Measurements from ENCODE around the gene DCDC1. TPM values are rescaled to one million over a fixed set of nuclear protein-coding genes. Genes with fewer than 3 reads are reported as not detected.

DCDC1 gene
- polyA plus RNA-seq, 3 donors = 0.03 TPM; not detected in 2

GRCh38 chr11:31375879-31376278 lies 6.3 kb upstream of the DCDC1 start:
- Mint-ChIP-seq H3K4me1 (peaks cover under 1% of the 10 kb centered on the region), H3K27ac (no peak overlapping the region), H3K9me3 (no peaks in the 10 kb centered on the region), H3K36me3 (peaks cover 0 to 7% of the 10 kb centered on the region in 2 donors), H3K27me3 (ENCODE audit: low read depth in 3 of 3) (no peaks in the 10 kb centered on the region), H3K4me3 (no peak overlapping the region)
- no peaks in the 10 kb centered on the region for H3K4me1 ChIP-seq (ENCODE audit: control insufficient read depth in 1 of 2, insufficient read depth in 2 of 2, low read length in 2 of 2)
- H3K9me3 ChIP-seq (replicated peaks in 1 of 2; ENCODE audit: control insufficient read depth in 1 of 2, insufficient read depth in 1 of 2, low read length in 2 of 2) = no peaks in the 10 kb centered on the region
- H3K27ac ChIP-seq (ENCODE audit: low read depth in 1 of 2, low read length in 2 of 2) = no peak overlapping the region
- no peaks in the 10 kb centered on the region for H3K27me3 ChIP-seq (ENCODE audit: control insufficient read depth in 2 of 2, insufficient read depth in 2 of 2, low read length in 2 of 2)
- no peaks in the 10 kb centered on the region for H4K20me1 ChIP-seq (ENCODE audit: insufficient read depth, low read length)
- 100% methylated on average over 3 of the region's 5 CpGs for WGBS (ENCODE audit: insufficient coverage)
- H3K9ac ChIP-seq (ENCODE audit: insufficient read depth, low read length, poor library complexity, severe bottlenecking) = no peak overlapping the region
- H3K4me2 ChIP-seq (replicated peaks; ENCODE audit: extremely low read depth, low read length, poor library complexity, severe bottlenecking) = no peak overlapping the region
- H3K79me2 ChIP-seq (ENCODE audit: insufficient read depth, low read length) = no peaks in the 10 kb centered on the region
- intact Hi-C loops (cut with micrococcal nuclease) = no loop called here
- DNase-seq = no peak
- no peak overlapping the region for H2AFZ ChIP-seq (ENCODE audit: insufficient read depth, low read depth, low read length, poor library complexity, severe bottlenecking)
- H3K36me3 ChIP-seq (replicated peaks in 1 of 2; ENCODE audit: control insufficient read depth in 1 of 2, insufficient read depth in 2 of 2, low read length in 2 of 2) = peaks cover 0 to 12% of the 10 kb centered on the region in 2 donors
- no peak for TF ChIP-seq CTCF (IDR thresholded peaks at IDR 0.05)
- H3K4me3 ChIP-seq (replicated peaks in 1 of 3; ENCODE audit: low read depth in 2 of 3, low read length in 3 of 3) = no peak overlapping the region

GRCh38 chr11:31366795-31367194 lies 2.7 kb downstream of the DCDC1 start:
- TF ChIP-seq CTCF (IDR thresholded peaks at IDR 0.05) = no peak
- Histone ChIP-seq H4K20me1 (ENCODE audit: insufficient read depth, low read length) (no peaks in the 10 kb centered on the region), H3K4me3 (replicated peaks in 1 of 3; ENCODE audit: low read depth in 2 of 3, low read length in 3 of 3) (no peak overlapping the region), H3K27ac (ENCODE audit: low read depth in 1 of 2, low read length in 2 of 2) (no peak overlapping the region), H3K4me1 (ENCODE audit: control insufficient read depth in 1 of 2, insufficient read depth in 2 of 2, low read length in 2 of 2) (peaks cover 12 to 16% of the 10 kb centered on the region in 2 donors), H3K27me3 (ENCODE audit: control insufficient read depth in 2 of 2, insufficient read depth in 2 of 2, low read length in 2 of 2) (peaks cover 23 to 40% of the 10 kb centered on the region in 2 donors), H3K79me2 (ENCODE audit: insufficient read depth, low read length) (no peaks in the 10 kb centered on the region), H3K9me3 (replicated peaks in 1 of 2; ENCODE audit: control insufficient read depth in 1 of 2, insufficient read depth in 1 of 2, low read length in 2 of 2) (no peaks in the 10 kb centered on the region), H3K9ac (ENCODE audit: insufficient read depth, low read length, poor library complexity, severe bottlenecking) (no peak overlapping the region), H2AFZ (ENCODE audit: insufficient read depth, low read depth, low read length, poor library complexity, severe bottlenecking) (peak overlapping the region; percentile 21), H3K4me2 (replicated peaks; ENCODE audit: extremely low read depth, low read length, poor library complexity, severe bottlenecking) (no peak overlapping the region), H3K36me3 (replicated peaks in 1 of 2; ENCODE audit: control insufficient read depth in 1 of 2, insufficient read depth in 2 of 2, low read length in 2 of 2) (no peaks in the 10 kb centered on the region)
- 5% methylated on average over 4 of the region's 4 CpGs for WGBS (ENCODE audit: insufficient coverage)
- DNase-seq = no peak
- Mint-ChIP-seq H3K27ac (peak overlapping the region in 1 of 7 donors; percentile 4), H3K27me3 (ENCODE audit: low read depth in 3 of 3) (peaks cover 18 to 38% (median 25%) of the 10 kb centered on the region in 3 donors), H3K9me3 (no peaks in the 10 kb centered on the region), H3K4me1 (peaks cover 22% of the 10 kb centered on the region), H3K36me3 (no peaks in the 10 kb centered on the region), H3K4me3 (peak overlapping the region in 1 of 2 donors; percentile 58)
- intact Hi-C loops (cut with micrococcal nuclease) = loop anchor here (10.0 kb wide), 2 partner anchors 138 to 148 kb away; partner anchors contain the start of genes ELP4 (in 1 of the 2) and IMMP1L (in 1 of the 2)

Data from CD14-positive monocyte (primary cell).